Fibroblast of skin of right biceps (primary cell): Measurements from ENCODE around the gene NME8.

ENCODE experiments used
- DNase-seq: peaks from one replicate; pipeline ENCODE4 v3.0.0-alpha.2; 2013

The NME8 gene

GRCh38 chr7:37943905-37944736 is 95.7 kb downstream of the NME8 start:
- DNase-seq, result peak; percentile 2

- no peak for DNase-seq
Measured at GRCh38 chr7:37944737-37945054, 96.3 kb downstream of the NME8 start.

- DNase-seq, result peak; percentile 55
Measured at GRCh38 chr7:37945336-37945735, 96.9 kb downstream of the NME8 start.

- no peak for DNase-seq
Measured at GRCh38 chr7:37947138-37947940, 98.9 kb downstream of the NME8 start.

GRCh38 chr7:37947941-37948210 is 99.5 kb downstream of the NME8 start:
- DNase-seq, result no peak
